K562 (cell line): ENCODE measurements around the gene MED20. TPM values are rescaled to one million over a fixed set of nuclear protein-coding genes. Genes with fewer than 3 reads are reported as not detected.
A peak's percentile ranks its signal among the peaks of the same experiment; 100 is the strongest.

Experiments used
- CBFA2T3 ChIP-seq: fragments of 450-650 bp; IDR thresholded peaks from 2 replicates; pipeline ENCODE4 v1.6.1; 2017
- CHD1 ChIP-seq: fragments of 200-600 bp; sonication (generic); IDR thresholded peaks from one replicate; pipeline ENCODE4 v1.6.1; 2012; ENCODE audit warnings: mild to moderate bottlenecking, moderate library complexity, low read length, inconsistent platforms
- ELF4 ChIP-seq: fragments of 450-650 bp; formaldehyde crosslinking; IDR thresholded peaks from 2 replicates; pipeline ENCODE4 v1.4.0; 2022; ENCODE audit warnings: missing genetic modification characterization
- FOXK2 ChIP-seq, 2 experiments: fragments of 450-650 bp; IDR thresholded peaks in 1 of 2; conservative IDR thresholded peaks in 1 of 2; 2 replicates each; pipeline ENCODE4 v1.6.1; 2016; ENCODE audit warnings: low read depth in 2 of 2, mild to moderate bottlenecking in 1 of 2
- GABPB2 ChIP-seq: fragments of 250-450 bp; sonication (Bioruptor Pico); conservative IDR thresholded peaks from 2 replicates; pipeline ENCODE4 v1.5.1; 2021; ENCODE audit warnings: mild to moderate bottlenecking
- HNRNPK ChIP-seq: fragments of 200-400 bp; formaldehyde crosslinking; IDR thresholded peaks from one replicate; pipeline ENCODE4 v1.6.1; 2018; ENCODE audit warnings: mild to moderate bottlenecking, low read depth, low read length; ENCODE audit not compliant: poor library complexity, severe bottlenecking
- KLF6 ChIP-seq: fragments of 250-450 bp; sonication (Bioruptor Pico); IDR thresholded peaks from 2 replicates; pipeline ENCODE4 v1.4.0; 2020; ENCODE audit warnings: mild to moderate bottlenecking, moderate library complexity, borderline replicate concordance
- LARP7 ChIP-seq: fragments of 450-650 bp; IDR thresholded peaks from 2 replicates; pipeline ENCODE4 v1.6.1; 2016
- MEIS2 ChIP-seq: fragments of 450-650 bp; IDR thresholded peaks from 2 replicates; pipeline ENCODE4 v1.6.1; 2014; ENCODE audit warnings: mild to moderate bottlenecking; ENCODE audit not compliant: partially characterized antibody
- MYC ChIP-seq, 2 experiments: fragments of 250-450 bp in 1 of 2; sonication (Bioruptor Pico) in 1 of 2; IDR thresholded peaks; 2 replicates each; pipeline versions ENCODE4 v1.5.1 to v1.6.1; 2012 to 2021; ENCODE audit warnings: low read depth in 2 of 2, borderline replicate concordance in 1 of 2, improper control_type of control experiment in 1 of 2, low read length in 1 of 2, mild to moderate bottlenecking in 1 of 2, moderate library complexity in 1 of 2
- RBM17 ChIP-seq: fragments of 200-400 bp; formaldehyde crosslinking; IDR thresholded peaks from 2 replicates; pipeline ENCODE4 v1.6.1; 2017; ENCODE audit warnings: low read depth, mild to moderate bottlenecking, low read length, borderline replicate concordance
- RUNX1 ChIP-seq: sonication (generic); IDR thresholded peaks from 2 replicates; pipeline ENCODE4 v1.6.1; 2016; ENCODE audit warnings: antibody characterized with exemption, low read depth
- SAFB2 ChIP-seq: fragments of 200-400 bp; formaldehyde crosslinking; IDR thresholded peaks from 2 replicates; pipeline ENCODE4 v1.6.1; 2018; ENCODE audit warnings: borderline replicate concordance, low read length, low read depth, moderate library complexity; ENCODE audit not compliant: severe bottlenecking
- SAP30 ChIP-seq: fragments of 200-600 bp; sonication (generic); IDR thresholded peaks from 2 replicates; pipeline ENCODE4 v1.6.1; 2012; ENCODE audit warnings: borderline replicate concordance, low read depth, mild to moderate bottlenecking, moderate library complexity, low read length, control low read depth, inconsistent platforms; ENCODE audit not compliant: insufficient read depth, poor library complexity, severe bottlenecking
- SIN3A ChIP-seq, 2 experiments: fragments of 150-350 bp in 1 of 2; IDR thresholded peaks; 2 replicates each; pipeline ENCODE4 v1.6.1; 2011 to 2016; ENCODE audit warnings: borderline replicate concordance in 2 of 2, low read depth in 2 of 2, low read length in 2 of 2, mild to moderate bottlenecking in 2 of 2, moderate library complexity in 2 of 2; ENCODE audit not compliant: control insufficient read depth in 1 of 2
- SMAD4 ChIP-seq: fragments of 250-450 bp; sonication (Bioruptor Pico); conservative IDR thresholded peaks from 2 replicates; pipeline ENCODE4 v1.8.0; 2021; ENCODE audit warnings: inconsistent platforms, mild to moderate bottlenecking, moderate library complexity
- SMARCB1 ChIP-seq: IDR thresholded peaks from 2 replicates; pipeline ENCODE4 v1.6.1; 2011; ENCODE audit warnings: improper control_type of control experiment, low read depth; ENCODE audit not compliant: insufficient read length
- U2AF2 ChIP-seq: fragments of 200-400 bp; formaldehyde crosslinking; optimal IDR thresholded peaks from 2 replicates; pipeline ENCODE3; 2017; ENCODE audit warnings: low read depth, mild to moderate bottlenecking, low read length
- YY1 ChIP-seq, 3 experiments: IDR thresholded peaks; 2 replicates each; pipeline ENCODE4 v1.6.1; 2011; ENCODE audit warnings: low read length in 2 of 3, mild to moderate bottlenecking in 2 of 3, moderate library complexity in 2 of 3, borderline replicate concordance in 1 of 3, control low read depth in 1 of 3, low read depth in 1 of 3; ENCODE audit not compliant: insufficient read depth in 3 of 3, insufficient replicate concordance in 2 of 3, control insufficient read depth in 1 of 3, insufficient read length in 1 of 3; ENCODE audit errors: extremely low read depth in 1 of 3
- ZKSCAN1 ChIP-seq: fragments of 150-350 bp; IDR thresholded peaks from 2 replicates; pipeline ENCODE4 v1.6.1; 2016; ENCODE audit warnings: low read depth, low read length
- polyA plus RNA-seq, 8 experiments: library from polyadenylated mRNA; depleted of rRNA in 4 of 8; stranded (reverse) in 5 of 8; unstranded in 3 of 8; fragments of >200 nt; fragmentation: Nextera tagmentation in 2 of 8; fragmentation: Illumina TruSeq in 1 of 8; extraction: Ambion mirVana in 2 of 8; extraction: Trizol in 1 of 8; gene quantifications; 2 replicates each; pipeline versions ENCODE4 v1.2.1 to v1.2.3, GENCODE V29; 2011 to 2014; ENCODE audit warnings: inconsistent platforms in 1 of 8, missing spikeins in 1 of 8
- total RNA-seq, 7 experiments: library from RNA; depleted of rRNA in 6 of 7; stranded (reverse); fragments of >200 nt in 6 of 7; fragmentation: Illumina TruSeq in 2 of 7; extraction: Trizol in 2 of 7; gene quantifications; 2 replicates each; pipeline versions ENCODE4 v1.2.1 to v1.2.3, GENCODE V29; 2011 to 2021; ENCODE audit warnings: low replicate concordance in 1 of 7
- TF ChIP-seq, protein P1 (sequence below): sonication (generic); formaldehyde crosslinking; IDR thresholded peaks from 2 replicates; pipeline ENCODE4 v1.8.0; 2022; ENCODE audit warnings: mild to moderate bottlenecking, missing genetic modification reagents, borderline replicate concordance
- TF ChIP-seq, protein P2 (sequence below): fragments of 250-450 bp; sonication (Bioruptor Pico); IDR thresholded peaks from 2 replicates; pipeline ENCODE4 v1.8.0; 2021; ENCODE audit warnings: moderate library complexity, mild to moderate bottlenecking, inconsistent platforms

The MED20 gene
- total and polyA plus RNA-seq, 9 of the 15 experiments (the other 6 are each of a cell fraction or from before 2014, with no cell fraction given) = 27.3 to 80.9 (median 46.0) TPM

DNA sequence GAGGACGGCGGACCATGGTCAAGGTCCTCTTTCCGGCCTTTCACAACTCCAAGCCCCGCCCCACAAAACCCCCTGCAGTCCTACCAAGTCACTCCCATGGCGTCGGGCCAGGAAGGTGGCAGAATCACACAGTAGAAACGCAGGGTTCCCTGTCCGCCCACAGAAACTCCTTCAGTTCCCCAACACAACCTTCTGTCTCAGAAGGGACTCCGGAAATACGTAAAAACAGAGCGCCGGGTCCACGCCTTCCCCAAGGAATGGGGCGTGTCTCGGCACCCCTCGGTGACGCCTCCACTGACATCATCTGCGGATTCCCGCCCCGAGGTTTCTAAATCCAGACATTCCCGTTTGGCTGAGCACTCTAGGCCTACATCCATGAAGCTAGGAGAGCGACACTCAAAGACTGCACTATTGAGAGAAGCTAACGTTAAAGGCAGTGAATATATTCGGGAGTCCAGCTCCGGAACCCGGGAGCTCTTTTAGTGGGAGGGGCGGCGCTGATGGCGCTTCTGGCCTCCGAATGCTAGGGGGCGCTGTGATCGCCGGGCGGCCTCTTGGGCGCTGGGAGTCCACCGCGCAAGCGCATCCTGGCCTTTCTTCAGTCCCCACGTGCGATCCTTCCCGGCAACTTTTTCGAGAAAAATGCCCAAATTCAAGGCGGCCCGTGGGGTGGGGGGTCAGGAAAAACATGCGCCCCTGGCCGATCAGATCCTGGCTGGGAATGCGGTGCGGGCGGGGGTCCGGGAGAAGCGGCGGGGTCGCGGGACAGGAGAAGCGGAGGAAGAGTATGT, at the start of gene MED20, which contains the start of gene BYSL (continued):
- TF ChIP-seq SMARCB1 (no peak), KLF6 (peak; percentile 65; the same call in 1 of the 2 replicates), LARP7 (peak; percentile 64; the same call in 1 of the 2 replicates), RUNX1 (peak; percentile 21; the same call in 1 of the 2 replicates), FOXK2 (conservative IDR thresholded peaks at IDR 0.05 in 1 of 2, IDR thresholded peaks at IDR 0.05 in 1 of 2; ENCODE audit: low read depth in 2 of 2) (peak; percentile 74 to 78), MYC (IDR thresholded peaks at IDR 0.05; ENCODE audit: low read depth, low read length) (peak; percentile 99), MYC (CRISPR knock-in tag; IDR thresholded peaks at IDR 0.05; ENCODE audit: borderline replicate concordance, low read depth) (peak; percentile 99), SMAD4 (CRISPR knock-in tag) (peak; percentile 73; the same call in 1 of the 2 replicates), GABPB2 (CRISPR knock-in tag) (no peak), SAP30 (peak; percentile 93), CHD1 (peak; percentile 62), RBM17 (no peak), HNRNPK (no peak), CBFA2T3 (no peak), MEIS2 (peak; percentile 72), SAFB2 (no peak), SIN3A (IDR thresholded peaks at IDR 0.05; ENCODE audit: borderline replicate concordance in 2 of 2, control insufficient read depth in 1 of 2, low read depth in 2 of 2, low read length in 2 of 2) (peak; percentile 90 to 95), U2AF2 (no peak), ZKSCAN1 (peak; percentile 55; the same call in 1 of the 2 replicates), YY1 (IDR thresholded peaks at IDR 0.05; ENCODE audit: borderline replicate concordance in 1 of 3, control insufficient read depth in 1 of 3, extremely low read depth in 1 of 3, insufficient read depth in 3 of 3, insufficient read length in 1 of 3, insufficient replicate concordance in 2 of 3, low read depth in 1 of 3, low read length in 2 of 3) (peak in 2 of 3 experiments; percentile 65 to 70), ELF4 (CRISPR knock-in tag) (no peak)
- TF ChIP-seq, protein P1, sequence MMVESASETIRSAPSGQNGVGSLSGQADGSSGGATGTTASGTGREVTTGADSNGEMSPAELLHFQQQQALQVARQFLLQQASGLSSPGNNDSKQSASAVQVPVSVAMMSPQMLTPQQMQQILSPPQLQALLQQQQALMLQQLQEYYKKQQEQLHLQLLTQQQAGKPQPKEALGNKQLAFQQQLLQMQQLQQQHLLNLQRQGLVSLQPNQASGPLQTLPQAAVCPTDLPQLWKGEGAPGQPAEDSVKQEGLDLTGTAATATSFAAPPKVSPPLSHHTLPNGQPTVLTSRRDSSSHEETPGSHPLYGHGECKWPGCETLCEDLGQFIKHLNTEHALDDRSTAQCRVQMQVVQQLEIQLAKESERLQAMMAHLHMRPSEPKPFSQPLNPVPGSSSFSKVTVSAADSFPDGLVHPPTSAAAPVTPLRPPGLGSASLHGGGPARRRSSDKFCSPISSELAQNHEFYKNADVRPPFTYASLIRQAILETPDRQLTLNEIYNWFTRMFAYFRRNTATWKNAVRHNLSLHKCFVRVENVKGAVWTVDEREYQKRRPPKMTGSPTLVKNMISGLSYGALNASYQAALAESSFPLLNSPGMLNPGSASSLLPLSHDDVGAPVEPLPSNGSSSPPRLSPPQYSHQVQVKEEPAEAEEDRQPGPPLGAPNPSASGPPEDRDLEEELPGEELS (CRISPR knock-in tag) = 0 out of 2 replicates have a peak, but pooled peaks have one; percentile 19
- TF ChIP-seq, protein P2, sequence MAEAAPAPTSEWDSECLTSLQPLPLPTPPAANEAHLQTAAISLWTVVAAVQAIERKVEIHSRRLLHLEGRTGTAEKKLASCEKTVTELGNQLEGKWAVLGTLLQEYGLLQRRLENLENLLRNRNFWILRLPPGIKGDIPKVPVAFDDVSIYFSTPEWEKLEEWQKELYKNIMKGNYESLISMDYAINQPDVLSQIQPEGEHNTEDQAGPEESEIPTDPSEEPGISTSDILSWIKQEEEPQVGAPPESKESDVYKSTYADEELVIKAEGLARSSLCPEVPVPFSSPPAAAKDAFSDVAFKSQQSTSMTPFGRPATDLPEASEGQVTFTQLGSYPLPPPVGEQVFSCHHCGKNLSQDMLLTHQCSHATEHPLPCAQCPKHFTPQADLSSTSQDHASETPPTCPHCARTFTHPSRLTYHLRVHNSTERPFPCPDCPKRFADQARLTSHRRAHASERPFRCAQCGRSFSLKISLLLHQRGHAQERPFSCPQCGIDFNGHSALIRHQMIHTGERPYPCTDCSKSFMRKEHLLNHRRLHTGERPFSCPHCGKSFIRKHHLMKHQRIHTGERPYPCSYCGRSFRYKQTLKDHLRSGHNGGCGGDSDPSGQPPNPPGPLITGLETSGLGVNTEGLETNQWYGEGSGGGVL (CRISPR knock-in tag) = no peak
